Dedifferentiated amniotic fluid mesenchymal stem cell (primary cell): Measurements from ENCODE around the gene SFTPB.
A peak's percentile ranks its signal among the peaks of the same experiment; 100 is the strongest.
"Not testable (repeated sequence)": the region's sequence is repeated elsewhere in the genome, so short reads cannot be mapped to it uniquely, and the experiment has no call there.

Experiments
- DNase-seq: peaks from one replicate; pipeline ENCODE4 v3.0.0-alpha.2; 2016; ENCODE audit errors: extremely low spot score

The SFTPB gene

GRCh38 chr2:85668009-85668856, at the start of gene SFTPB:
Gene SFTPB (minus strand): TSS chr2:85668199. CDS start chr2:85668183, 16 bp downstream.
- DNase-seq, result no peak

DNA sequence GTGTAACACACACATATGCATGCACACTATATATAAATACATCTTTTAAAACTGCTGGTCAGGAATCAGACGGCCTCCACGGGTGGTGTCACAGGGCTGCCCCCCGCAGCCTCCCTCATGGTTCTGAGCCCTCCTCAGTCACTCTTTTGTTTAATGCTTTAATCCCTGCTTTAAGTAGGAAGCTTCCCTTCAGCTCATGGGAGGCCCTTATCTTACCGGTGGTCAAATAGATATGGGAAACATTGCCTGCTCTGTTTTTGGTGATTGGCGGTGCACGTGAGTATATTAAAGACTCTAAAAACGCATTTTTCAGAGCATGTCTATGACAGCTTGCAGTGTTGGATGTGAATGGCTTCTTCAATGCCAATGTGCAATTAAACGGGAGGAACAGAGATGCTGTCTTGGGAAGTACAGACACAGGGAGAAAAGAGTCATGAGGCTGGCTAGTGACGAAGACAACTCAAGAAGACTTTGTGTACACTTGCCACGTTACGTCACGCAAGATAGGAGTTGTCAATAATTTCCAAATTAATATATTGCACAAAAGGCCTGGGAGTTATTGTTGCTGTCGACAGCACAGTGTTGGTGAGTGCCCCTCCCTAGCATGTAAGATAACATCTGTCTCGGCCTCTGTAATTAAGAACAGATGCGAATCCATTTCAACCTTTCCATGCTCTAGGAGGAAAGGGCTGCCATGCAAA, 49.5 kb upstream of the SFTPB start:
- peak; percentile 82 for DNase-seq

- DNase-seq, result no peak
Measured at GRCh38 chr2:85716346-85716914, 48.4 kb upstream of the SFTPB start.

- no peak for DNase-seq
Measured at GRCh38 chr2:85714841-85715240, 46.8 kb upstream of the SFTPB start.

DNA sequence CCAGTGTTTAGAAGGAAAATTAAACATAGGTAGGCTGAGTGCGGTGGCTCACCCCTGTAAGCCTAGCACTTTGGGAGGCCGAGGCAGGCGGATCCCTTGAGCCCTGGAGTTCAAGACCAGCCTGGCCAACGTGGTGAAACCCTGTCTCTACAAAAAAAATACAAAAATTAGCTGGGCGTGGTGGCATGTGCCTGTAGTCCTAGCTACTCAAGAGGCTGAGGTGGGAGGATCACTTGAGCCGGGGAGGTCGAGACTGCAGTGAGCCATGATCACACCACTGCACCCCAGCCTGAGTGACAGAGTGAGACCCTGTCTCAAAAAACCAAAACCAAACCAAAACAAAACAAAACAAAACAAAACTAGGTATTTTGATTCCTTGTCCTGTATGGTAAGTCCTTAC, 46.4 kb upstream of the SFTPB start:
- DNase-seq, result not testable (repeated sequence)

GRCh38 chr2:85713836-85714235, 45.8 kb upstream of the SFTPB start:
- no peak for DNase-seq

GRCh38 chr2:85712849-85713612, 45.0 kb upstream of the SFTPB start:
- DNase-seq, result no peak

GRCh38 chr2:85712336-85712735, 44.3 kb upstream of the SFTPB start:
- DNase-seq, result no peak

GRCh38 chr2:85711578-85712060, 43.6 kb upstream of the SFTPB start:
- DNase-seq, result no peak

DNA sequence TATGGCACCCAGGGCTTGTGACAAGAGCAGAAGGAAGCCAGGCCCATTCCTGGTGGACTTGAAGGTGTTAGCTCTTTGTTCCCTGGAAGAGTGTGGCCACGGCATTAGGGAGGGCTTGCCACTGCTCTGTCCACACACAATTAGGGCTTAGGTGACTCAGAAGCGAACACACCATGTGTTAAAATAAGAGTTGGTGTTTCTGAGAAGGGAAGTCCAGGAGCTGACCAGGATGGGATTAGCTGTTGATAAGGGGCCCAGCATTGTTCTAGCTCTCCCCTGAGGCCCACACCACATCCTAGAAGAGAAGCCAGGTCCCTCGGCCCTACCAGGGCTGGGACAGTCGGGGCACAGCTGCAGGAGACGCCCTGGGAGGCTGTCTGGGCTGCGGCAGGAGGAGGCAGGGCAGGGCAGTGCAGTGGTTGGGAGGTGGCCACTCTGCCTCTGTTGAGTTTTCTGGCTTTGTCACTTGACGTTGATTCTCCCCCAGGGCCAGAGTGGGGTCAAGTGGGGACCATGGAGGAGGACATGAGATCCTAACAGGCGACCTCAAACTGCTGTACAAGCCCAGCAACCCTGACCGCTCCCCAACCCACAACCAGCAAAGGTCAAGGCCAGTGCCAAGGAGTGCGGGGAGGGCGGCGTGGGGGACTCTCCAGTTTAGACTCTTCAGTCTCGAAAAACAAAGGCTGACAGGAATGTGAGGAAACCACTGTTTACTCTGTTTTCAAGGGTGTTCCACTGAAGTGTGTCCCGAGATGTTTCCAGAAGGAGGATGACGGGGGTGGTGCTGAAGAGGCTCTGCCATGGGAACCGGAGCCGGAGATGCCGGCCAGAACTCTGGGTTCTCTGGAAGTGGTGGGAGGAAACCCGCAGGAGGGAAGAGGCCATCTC, 42.9 kb upstream of the SFTPB start:
- DNase-seq, result no peak

- no peak for DNase-seq
Measured at GRCh38 chr2:85709401-85709811, 41.4 kb upstream of the SFTPB start.

- DNase-seq, result no peak
Measured at GRCh38 chr2:85708641-85709040, 40.6 kb upstream of the SFTPB start.

- DNase-seq, result peak; percentile 90
Measured at GRCh38 chr2:85707304-85707703, 39.3 kb upstream of the SFTPB start.

DNA sequence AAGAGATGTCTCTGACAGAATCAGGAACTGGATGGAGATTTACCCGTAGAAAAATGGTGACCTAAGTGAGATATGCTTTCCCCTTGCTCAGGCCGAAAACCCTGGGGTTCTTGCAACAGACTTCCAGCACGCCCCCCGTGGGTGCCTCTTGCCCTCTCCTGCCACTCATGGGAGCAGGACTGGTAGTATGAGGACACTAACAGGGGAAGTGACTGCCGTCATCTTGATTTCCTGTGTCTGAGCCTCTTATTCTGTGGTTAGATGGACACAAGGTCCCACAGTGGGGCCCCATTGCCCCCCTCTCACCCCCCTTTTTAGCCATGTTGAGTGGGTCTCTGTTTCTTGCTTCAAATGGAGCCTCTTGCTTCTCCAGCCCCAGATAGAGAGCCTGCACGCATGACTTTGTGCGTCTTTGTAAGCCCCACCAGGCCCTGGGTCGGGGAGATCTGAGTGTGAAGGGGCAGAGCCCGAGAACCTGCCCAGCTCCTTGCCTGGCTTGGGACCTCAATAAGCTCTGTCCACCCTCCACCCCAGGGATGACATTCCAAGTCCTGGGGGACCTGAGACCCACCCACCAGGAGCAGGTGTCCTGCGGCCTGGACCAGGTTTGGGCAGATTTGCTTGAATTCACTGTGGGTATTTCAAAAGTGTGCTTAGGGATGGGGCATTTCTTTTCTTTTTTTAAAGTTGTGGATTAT, 38.7 kb upstream of the SFTPB start:
- no peak for DNase-seq

GRCh38 chr2:85706063-85706462, 38.1 kb upstream of the SFTPB start:
- no peak for DNase-seq

DNA sequence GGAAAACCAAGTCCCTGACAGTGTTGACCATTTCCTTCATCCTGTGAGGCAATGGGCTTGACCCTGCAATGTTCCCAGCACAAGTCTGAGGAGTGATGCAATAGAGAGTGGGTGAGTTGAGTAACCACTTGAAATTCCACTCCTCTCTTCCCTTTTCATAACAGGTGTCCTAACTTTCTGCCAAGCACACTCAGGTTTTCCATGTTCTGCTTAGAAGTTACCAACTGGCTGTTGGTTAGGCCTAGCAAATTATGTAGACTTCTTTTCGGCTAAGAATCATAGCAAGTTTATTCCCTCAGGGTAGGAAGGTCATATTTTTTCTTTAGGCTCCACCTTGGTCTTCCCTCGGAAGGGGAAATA, 37.7 kb upstream of the SFTPB start:
- DNase-seq, result peak; percentile 81

DNA sequence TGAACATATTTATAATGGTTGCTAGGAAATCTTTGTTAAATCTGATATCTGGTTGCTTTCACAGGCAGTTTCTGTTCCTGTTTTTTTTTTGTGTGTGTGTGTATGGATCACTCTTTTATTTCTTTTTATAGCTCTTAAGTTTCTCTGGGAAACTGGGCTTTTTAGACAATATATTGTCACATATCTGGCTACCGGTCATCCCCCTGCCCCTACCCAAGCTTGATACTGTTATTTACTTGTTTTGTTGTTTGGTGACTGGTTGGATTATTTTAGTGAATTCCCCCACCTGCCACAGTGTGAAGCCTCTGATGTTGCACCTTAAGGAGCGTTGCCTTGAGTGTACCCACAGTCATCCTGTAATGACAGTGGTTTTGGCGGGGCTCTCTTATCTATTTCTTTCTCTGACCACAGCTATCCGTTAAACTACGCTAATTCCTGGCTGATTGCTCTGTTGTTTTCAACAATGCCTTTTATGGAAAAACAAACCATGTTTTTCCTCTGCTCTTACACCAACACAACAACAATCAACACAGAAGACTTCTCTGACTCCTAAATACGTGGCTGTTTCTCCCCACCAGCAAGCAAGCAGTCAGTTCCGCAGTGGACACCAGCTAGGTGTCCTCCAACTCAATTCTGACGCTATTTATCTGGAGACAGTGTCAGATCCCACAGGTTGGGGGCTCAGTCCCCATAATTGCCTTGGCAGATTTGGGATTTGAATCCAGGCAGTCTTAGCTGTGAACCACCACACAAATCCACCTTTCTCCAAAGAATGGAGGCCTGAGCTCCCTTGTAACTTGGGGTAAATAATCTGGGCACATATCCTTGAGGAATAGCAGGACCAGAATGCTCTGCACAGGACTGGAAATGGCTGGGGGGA, 37.0 kb upstream of the SFTPB start:
- DNase-seq, result no peak

DNA sequence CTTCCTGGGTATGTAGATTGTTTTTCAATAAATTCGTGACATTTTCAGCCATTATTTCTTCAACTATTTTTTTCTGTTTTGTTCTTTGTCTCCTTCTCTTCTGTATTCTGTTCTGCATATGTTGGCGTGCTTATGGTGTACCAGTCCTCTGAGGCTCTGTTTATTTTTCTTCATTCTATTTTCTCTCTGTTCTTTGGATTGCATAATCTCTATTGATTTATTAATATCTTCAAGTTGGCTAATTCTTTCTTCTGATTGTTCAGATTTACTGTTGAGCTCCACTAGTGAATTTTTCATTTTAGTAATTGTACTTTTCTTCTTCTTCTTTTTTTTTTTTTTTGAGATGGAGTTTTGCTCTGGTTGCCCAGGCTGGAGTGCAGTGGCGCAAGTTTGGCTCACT, 36.0 kb upstream of the SFTPB start:
- DNase-seq, result no peak

GRCh38 chr2:85703329-85703728, 35.3 kb upstream of the SFTPB start:
- no peak for DNase-seq
